ENCODE data around the gene GLO1. TPM values are rescaled to one million over a fixed set of nuclear protein-coding genes. Genes with fewer than 3 reads are reported as not detected.

Gene GLO1
- total and polyA plus RNA-seq, 9 of the 15 experiments (the other 6 are each of a cell fraction or from before 2014, with no cell fraction given), result 155 to 331 (median 203) TPM

DNA sequence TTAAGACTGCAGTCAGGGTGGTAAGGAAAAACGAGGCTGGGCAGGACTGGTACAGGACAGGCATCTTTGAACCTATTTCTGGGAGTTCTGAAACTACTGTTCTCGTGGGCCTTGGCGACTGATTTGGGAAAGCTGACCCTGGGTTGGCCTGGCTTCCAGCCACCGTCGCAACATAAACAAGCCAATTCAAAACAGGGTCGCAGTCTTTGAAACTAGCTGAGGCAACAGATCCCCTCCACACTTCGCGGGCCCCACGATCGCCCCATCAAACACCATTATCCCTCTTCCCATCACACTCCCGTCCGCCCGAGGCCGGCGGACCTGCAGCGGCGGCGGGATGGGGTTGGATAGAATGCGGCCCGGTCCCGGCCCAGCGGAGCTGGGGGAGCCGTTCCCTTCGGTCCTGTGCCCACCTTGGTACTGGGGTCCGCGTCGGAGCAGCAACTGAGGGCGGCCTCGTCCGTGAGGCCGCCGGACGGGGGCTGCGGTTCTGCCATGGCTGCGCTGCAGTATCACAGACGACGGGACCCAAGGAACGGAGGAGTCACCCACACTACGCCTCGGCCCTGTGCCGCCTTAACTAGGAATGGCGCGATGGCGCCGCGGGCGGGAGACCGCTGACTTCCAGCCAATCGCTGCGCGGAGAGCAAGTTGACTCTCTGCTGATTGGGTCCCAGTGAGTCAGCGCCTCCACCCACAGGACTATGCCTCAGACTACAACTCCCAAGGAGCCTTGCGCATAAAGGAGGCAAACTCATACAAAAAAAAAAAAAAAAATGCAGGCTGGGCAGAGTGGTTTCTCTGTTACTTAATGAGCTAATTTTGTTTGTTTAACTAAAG is at the start of gene GLO1 (continued):
- TF ChIP-seq, protein P1, sequence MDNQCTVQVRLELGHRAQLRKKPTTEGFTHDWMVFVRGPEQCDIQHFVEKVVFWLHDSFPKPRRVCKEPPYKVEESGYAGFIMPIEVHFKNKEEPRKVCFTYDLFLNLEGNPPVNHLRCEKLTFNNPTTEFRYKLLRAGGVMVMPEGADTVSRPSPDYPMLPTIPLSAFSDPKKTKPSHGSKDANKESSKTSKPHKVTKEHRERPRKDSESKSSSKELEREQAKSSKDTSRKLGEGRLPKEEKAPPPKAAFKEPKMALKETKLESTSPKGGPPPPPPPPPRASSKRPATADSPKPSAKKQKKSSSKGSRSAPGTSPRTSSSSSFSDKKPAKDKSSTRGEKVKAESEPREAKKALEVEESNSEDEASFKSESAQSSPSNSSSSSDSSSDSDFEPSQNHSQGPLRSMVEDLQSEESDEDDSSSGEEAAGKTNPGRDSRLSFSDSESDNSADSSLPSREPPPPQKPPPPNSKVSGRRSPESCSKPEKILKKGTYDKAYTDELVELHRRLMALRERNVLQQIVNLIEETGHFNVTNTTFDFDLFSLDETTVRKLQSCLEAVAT (IDR thresholded peaks at IDR 0.05), result no peak
- peak; percentile 24; the same call in 1 of the 2 replicates for TF ChIP-seq ARID1B (IDR thresholded peaks at IDR 0.05)
- peak; percentile 90 for TF ChIP-seq LCOR (CRISPR knock-in tag; IDR thresholded peaks at IDR 0.05)
- TF ChIP-seq, protein P2, sequence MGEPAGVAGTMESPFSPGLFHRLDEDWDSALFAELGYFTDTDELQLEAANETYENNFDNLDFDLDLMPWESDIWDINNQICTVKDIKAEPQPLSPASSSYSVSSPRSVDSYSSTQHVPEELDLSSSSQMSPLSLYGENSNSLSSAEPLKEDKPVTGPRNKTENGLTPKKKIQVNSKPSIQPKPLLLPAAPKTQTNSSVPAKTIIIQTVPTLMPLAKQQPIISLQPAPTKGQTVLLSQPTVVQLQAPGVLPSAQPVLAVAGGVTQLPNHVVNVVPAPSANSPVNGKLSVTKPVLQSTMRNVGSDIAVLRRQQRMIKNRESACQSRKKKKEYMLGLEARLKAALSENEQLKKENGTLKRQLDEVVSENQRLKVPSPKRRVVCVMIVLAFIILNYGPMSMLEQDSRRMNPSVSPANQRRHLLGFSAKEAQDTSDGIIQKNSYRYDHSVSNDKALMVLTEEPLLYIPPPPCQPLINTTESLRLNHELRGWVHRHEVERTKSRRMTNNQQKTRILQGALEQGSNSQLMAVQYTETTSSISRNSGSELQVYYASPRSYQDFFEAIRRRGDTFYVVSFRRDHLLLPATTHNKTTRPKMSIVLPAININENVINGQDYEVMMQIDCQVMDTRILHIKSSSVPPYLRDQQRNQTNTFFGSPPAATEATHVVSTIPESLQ (CRISPR knock-in tag; IDR thresholded peaks at IDR 0.05), result 0 out of 2 replicates have a peak, but pooled peaks have one; percentile 74
- 0 out of 2 replicates have a peak, but pooled peaks have one; percentile 18 for TF ChIP-seq ZNF212 (CRISPR knock-in tag; IDR thresholded peaks at IDR 0.05)
- TF ChIP-seq, protein P3, sequence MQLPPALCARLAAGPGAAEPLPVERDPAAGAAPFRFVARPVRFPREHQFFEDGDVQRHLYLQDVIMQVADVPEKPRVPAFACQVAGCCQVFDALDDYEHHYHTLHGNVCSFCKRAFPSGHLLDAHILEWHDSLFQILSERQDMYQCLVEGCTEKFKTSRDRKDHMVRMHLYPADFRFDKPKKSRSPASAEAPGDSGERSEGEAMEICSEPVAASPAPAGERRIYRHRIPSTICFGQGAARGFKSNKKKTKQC (CRISPR knock-in tag; IDR thresholded peaks at IDR 0.05), result peak; percentile 93
- TF ChIP-seq KDM4B (IDR thresholded peaks at IDR 0.05; ENCODE audit: borderline replicate concordance in 2 of 2, low read depth in 1 of 2), result no peak; a peak in 1 of 4 replicates
- TF ChIP-seq FOXK1 (CRISPR knock-in tag; IDR thresholded peaks at IDR 0.05; ENCODE audit: borderline replicate concordance), result peak; percentile 41; the same call in 1 of the 2 replicates
- TF ChIP-seq ZNF384 (IDR thresholded peaks at IDR 0.05; ENCODE audit: low read depth, low read length), result peak; percentile 100
- TF ChIP-seq MCM3 (IDR thresholded peaks at IDR 0.05), result no peak
- peak; percentile 88 for TF ChIP-seq GTF2E2 (tag; IDR thresholded peaks at IDR 0.05)
- TF ChIP-seq POLR2AphosphoS5 (IDR thresholded peaks at IDR 0.05; ENCODE audit: control insufficient read depth, insufficient read depth, low read depth, low read length), result peak; percentile 91
- TF ChIP-seq, protein P4, sequence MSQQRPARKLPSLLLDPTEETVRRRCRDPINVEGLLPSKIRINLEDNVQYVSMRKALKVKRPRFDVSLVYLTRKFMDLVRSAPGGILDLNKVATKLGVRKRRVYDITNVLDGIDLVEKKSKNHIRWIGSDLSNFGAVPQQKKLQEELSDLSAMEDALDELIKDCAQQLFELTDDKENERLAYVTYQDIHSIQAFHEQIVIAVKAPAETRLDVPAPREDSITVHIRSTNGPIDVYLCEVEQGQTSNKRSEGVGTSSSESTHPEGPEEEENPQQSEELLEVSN (IDR thresholded peaks at IDR 0.05; ENCODE audit: borderline replicate concordance in 1 of 2, extremely low read depth in 1 of 2, insufficient read depth in 1 of 2, insufficient read length in 1 of 2, low read depth in 1 of 2, low read length in 1 of 2, poor library complexity in 1 of 2, severe bottlenecking in 1 of 2), result peak; percentile 99 to 100
- TF ChIP-seq, protein P5, sequence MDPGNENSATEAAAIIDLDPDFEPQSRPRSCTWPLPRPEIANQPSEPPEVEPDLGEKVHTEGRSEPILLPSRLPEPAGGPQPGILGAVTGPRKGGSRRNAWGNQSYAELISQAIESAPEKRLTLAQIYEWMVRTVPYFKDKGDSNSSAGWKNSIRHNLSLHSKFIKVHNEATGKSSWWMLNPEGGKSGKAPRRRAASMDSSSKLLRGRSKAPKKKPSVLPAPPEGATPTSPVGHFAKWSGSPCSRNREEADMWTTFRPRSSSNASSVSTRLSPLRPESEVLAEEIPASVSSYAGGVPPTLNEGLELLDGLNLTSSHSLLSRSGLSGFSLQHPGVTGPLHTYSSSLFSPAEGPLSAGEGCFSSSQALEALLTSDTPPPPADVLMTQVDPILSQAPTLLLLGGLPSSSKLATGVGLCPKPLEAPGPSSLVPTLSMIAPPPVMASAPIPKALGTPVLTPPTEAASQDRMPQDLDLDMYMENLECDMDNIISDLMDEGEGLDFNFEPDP (CRISPR knock-in tag; IDR thresholded peaks at IDR 0.05), result 0 out of 2 replicates have a peak, but pooled peaks have one; percentile 49
- no peak for TF ChIP-seq ZNF589 (CRISPR knock-in tag; IDR thresholded peaks at IDR 0.05; ENCODE audit: low read depth)
- no peak for TF ChIP-seq MTA2 (IDR thresholded peaks at IDR 0.05; ENCODE audit: low read depth)
- TF ChIP-seq TARDBP (IDR thresholded peaks at IDR 0.05), result no peak
- no peak for TF ChIP-seq ZNF282 (CRISPR knock-in tag; IDR thresholded peaks at IDR 0.05)
- TF ChIP-seq TAF1 (IDR thresholded peaks at IDR 0.05; ENCODE audit: control insufficient read depth, extremely low read depth, insufficient read depth, low read length, severe bottlenecking), result peak; percentile 90
- no peak for TF ChIP-seq HEY1 (CRISPR knock-in tag; IDR thresholded peaks at IDR 0.05; ENCODE audit: borderline replicate concordance)
